WTC11 (cell line): Measurements from ENCODE around the gene NACC2. TPM values are rescaled to one million over a fixed set of nuclear protein-coding genes. Genes with fewer than 3 reads are reported as not detected.
A peak's percentile ranks its signal among the peaks of the same experiment; 100 is the strongest.

Source experiments
- ATAC-seq: fragments of 200-7000 bp; cut with Tn5 transposase; 2 replicates; pipeline ENCODE4 v1.10.0; 2021; ENCODE audit warnings: mild to moderate bottlenecking, moderate library complexity
- CTCF ChIA-PET: fragments of 300-600 bp; sonication (Branson Sonifier 250); formaldehyde crosslinking; loops from one replicate; lab custom pipeline; 2021; ENCODE audit warnings: antibody characterized with exemption; lab: Charles Lee
- POLR2A ChIA-PET: fragments of 350-600 bp; sonication (Branson Sonifier 250); formaldehyde crosslinking; loops from one replicate; lab custom pipeline; 2021; ENCODE audit warnings: antibody characterized with exemption; lab: Charles Lee
- DNase-seq: peaks from one replicate; pipeline ENCODE4 v3.0.0; 2021; ENCODE audit warnings: low spot score
- H3K27ac Mint-ChIP-seq: 2 replicates; pipeline ENCODE4 v1.8.0; 2021; ENCODE audit warnings: mixed read lengths
- H3K27me3 Mint-ChIP-seq: 2 replicates; pipeline ENCODE4 v1.8.0; 2021; ENCODE audit warnings: low read depth, mild to moderate bottlenecking, moderate library complexity, mixed read lengths
- H3K36me3 Mint-ChIP-seq: 2 replicates; pipeline ENCODE4 v1.8.0; 2021; ENCODE audit warnings: mixed read lengths
- H3K4me1 Mint-ChIP-seq: 2 replicates; pipeline ENCODE4 v1.8.0; 2022; ENCODE audit warnings: mixed read lengths
- H3K4me3 Mint-ChIP-seq: 2 replicates; pipeline ENCODE4 v1.8.0; 2021; ENCODE audit warnings: mild to moderate bottlenecking, moderate library complexity, mixed read lengths
- H3K9me3 Mint-ChIP-seq: 2 replicates; pipeline ENCODE4 v1.8.0; 2021; ENCODE audit warnings: mixed read lengths
- ARID4B ChIP-seq: sonication (generic); formaldehyde crosslinking; IDR thresholded peaks from 2 replicates; pipeline ENCODE4 v1.8.0; 2023; ENCODE audit warnings: missing genetic modification reagents, mild to moderate bottlenecking, borderline replicate concordance
- ATF1 ChIP-seq: sonication (generic); formaldehyde crosslinking; IDR thresholded peaks from 2 replicates; pipeline ENCODE4 v1.8.1; 2023; ENCODE audit warnings: mild to moderate bottlenecking, moderate library complexity, missing genetic modification reagents
- CREM ChIP-seq: sonication (generic); formaldehyde crosslinking; IDR thresholded peaks from 2 replicates; pipeline ENCODE4 v1.8.1; 2022; ENCODE audit warnings: mild to moderate bottlenecking, missing genetic modification reagents, moderate library complexity
- CTCF ChIP-seq: fragments of 200-600 bp; IDR thresholded peaks from 2 replicates; pipeline ENCODE4 v1.8.0; 2022; ENCODE audit warnings: antibody characterized with exemption
- GTF2I ChIP-seq: fragments of 250-450 bp; sonication (Bioruptor Pico); conservative IDR thresholded peaks from 2 replicates; pipeline ENCODE4 v1.4.0; 2021; ENCODE audit warnings: mild to moderate bottlenecking
- NR2C2 ChIP-seq: sonication (generic); formaldehyde crosslinking; IDR thresholded peaks from 2 replicates; pipeline ENCODE4 v1.8.0; 2022; ENCODE audit warnings: mild to moderate bottlenecking, missing genetic modification reagents
- NR3C1 ChIP-seq: sonication (generic); formaldehyde crosslinking; conservative IDR thresholded peaks from 2 replicates; pipeline ENCODE4 v1.8.1; 2023; ENCODE audit warnings: low read depth, mild to moderate bottlenecking, missing genetic modification reagents
- ZNF317 ChIP-seq: sonication (generic); formaldehyde crosslinking; IDR thresholded peaks from 2 replicates; pipeline ENCODE4 v1.8.1; 2023; ENCODE audit warnings: low read depth, mild to moderate bottlenecking, moderate library complexity, missing genetic modification reagents, borderline replicate concordance
- ZNF396 ChIP-seq: fragments of 250-450 bp; sonication (Bioruptor Pico); IDR thresholded peaks from 2 replicates; pipeline ENCODE4 v1.8.0; 2021; ENCODE audit warnings: mild to moderate bottlenecking, moderate library complexity, borderline replicate concordance
- ZNF671 ChIP-seq: fragments of 250-450 bp; sonication (Bioruptor Pico); IDR thresholded peaks from 2 replicates; pipeline ENCODE4 v1.8.0; 2021; ENCODE audit warnings: mild to moderate bottlenecking
- total RNA-seq: library from RNA; stranded (reverse); gene quantifications from 3 replicates; pipeline ENCODE4 v1.2.3, GENCODE V29; 2021
- TF ChIP-seq, protein P1 (sequence below): sonication (generic); formaldehyde crosslinking; IDR thresholded peaks from 2 replicates; pipeline ENCODE4 v1.8.0; 2023; ENCODE audit warnings: mild to moderate bottlenecking, missing genetic modification reagents
- TF ChIP-seq, protein P2 (sequence below): sonication (generic); formaldehyde crosslinking; IDR thresholded peaks from 2 replicates; pipeline ENCODE4 v1.8.1; 2022; ENCODE audit warnings: low read depth, mild to moderate bottlenecking, moderate library complexity, missing genetic modification reagents, borderline replicate concordance
- TF ChIP-seq, protein P3 (sequence below): sonication (generic); formaldehyde crosslinking; IDR thresholded peaks from 2 replicates; pipeline ENCODE4 v1.8.0; 2022; ENCODE audit warnings: mild to moderate bottlenecking, missing genetic modification reagents
- TF ChIP-seq, protein P4 (sequence below): sonication (generic); formaldehyde crosslinking; conservative IDR thresholded peaks from 2 replicates; pipeline ENCODE4 v1.8.1; 2022; ENCODE audit warnings: mild to moderate bottlenecking, missing genetic modification reagents
- TF ChIP-seq, protein P5 (sequence below): fragments of 250-450 bp; sonication (Bioruptor Pico); IDR thresholded peaks from 2 replicates; pipeline ENCODE4 v1.8.0; 2021; ENCODE audit warnings: mild to moderate bottlenecking
- TF ChIP-seq, protein P6 (sequence below): fragments of 250-450 bp; sonication (Bioruptor Pico); IDR thresholded peaks from 2 replicates; pipeline ENCODE4 v1.9.0; 2021; ENCODE audit warnings: moderate library complexity, mild to moderate bottlenecking, inconsistent platforms, borderline replicate concordance

NACC2 gene
- total RNA-seq, 1 experiment from 2014 or later, result 17.1 TPM

DNA sequence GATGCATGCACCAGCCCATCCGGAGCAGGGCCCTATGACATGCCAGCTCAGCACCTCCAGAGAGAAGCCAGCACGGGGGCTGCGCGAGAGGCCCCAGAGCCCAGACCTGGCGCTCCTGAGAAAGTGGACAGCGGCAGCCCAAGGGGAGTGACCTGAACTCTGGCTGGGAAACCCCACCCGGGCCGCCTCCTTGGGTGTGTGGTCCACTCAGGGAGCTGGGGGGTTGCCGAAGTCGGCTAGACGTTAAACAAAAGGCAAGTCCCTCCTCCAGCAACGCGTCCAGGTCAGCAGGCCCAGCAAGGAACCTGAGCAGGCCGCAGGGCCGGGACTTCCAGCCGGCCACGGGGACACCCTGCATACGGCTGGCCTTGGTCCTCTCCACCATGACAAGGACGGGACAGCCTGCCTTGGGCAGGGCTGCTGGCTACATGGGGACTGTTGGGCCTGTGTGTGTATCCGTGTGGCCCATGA is 35.7 kb downstream of the NACC2 start:
- ChIA-PET CTCF (interaction anchor here (1.3 kb wide), 2 partner anchors 8 to 63 kb away, joined by 3 read pairs; no protein-coding TSS in a partner anchor), POLR2A (no interaction called here)
- H3K4me1 Mint-ChIP-seq, result peaks cover 29% of the 10 kb centered on the region
- H3K36me3 Mint-ChIP-seq, result no peaks in the 10 kb centered on the region
- peak; percentile 12 for DNase-seq
- H3K27ac Mint-ChIP-seq, result no peak overlapping the region
- TF ChIP-seq ATF1 (CRISPR knock-in tag), result no peak
- H3K27me3 Mint-ChIP-seq, result no peaks in the 10 kb centered on the region
- no peak for ATAC-seq
- H3K4me3 Mint-ChIP-seq, result no peak overlapping the region
- H3K9me3 Mint-ChIP-seq, result no peaks in the 10 kb centered on the region

GRCh38 chr9:136058801-136059302 is 36.2 kb downstream of the NACC2 start:
- no peak for TF ChIP-seq ARID4B (CRISPR knock-in tag)
- TF ChIP-seq, protein P1, sequence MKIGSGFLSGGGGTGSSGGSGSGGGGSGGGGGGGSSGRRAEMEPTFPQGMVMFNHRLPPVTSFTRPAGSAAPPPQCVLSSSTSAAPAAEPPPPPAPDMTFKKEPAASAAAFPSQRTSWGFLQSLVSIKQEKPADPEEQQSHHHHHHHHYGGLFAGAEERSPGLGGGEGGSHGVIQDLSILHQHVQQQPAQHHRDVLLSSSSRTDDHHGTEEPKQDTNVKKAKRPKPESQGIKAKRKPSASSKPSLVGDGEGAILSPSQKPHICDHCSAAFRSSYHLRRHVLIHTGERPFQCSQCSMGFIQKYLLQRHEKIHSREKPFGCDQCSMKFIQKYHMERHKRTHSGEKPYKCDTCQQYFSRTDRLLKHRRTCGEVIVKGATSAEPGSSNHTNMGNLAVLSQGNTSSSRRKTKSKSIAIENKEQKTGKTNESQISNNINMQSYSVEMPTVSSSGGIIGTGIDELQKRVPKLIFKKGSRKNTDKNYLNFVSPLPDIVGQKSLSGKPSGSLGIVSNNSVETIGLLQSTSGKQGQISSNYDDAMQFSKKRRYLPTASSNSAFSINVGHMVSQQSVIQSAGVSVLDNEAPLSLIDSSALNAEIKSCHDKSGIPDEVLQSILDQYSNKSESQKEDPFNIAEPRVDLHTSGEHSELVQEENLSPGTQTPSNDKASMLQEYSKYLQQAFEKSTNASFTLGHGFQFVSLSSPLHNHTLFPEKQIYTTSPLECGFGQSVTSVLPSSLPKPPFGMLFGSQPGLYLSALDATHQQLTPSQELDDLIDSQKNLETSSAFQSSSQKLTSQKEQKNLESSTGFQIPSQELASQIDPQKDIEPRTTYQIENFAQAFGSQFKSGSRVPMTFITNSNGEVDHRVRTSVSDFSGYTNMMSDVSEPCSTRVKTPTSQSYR, result no peak
- no peak for TF ChIP-seq NR3C1 (CRISPR knock-in tag)
- TF ChIP-seq, protein P2, sequence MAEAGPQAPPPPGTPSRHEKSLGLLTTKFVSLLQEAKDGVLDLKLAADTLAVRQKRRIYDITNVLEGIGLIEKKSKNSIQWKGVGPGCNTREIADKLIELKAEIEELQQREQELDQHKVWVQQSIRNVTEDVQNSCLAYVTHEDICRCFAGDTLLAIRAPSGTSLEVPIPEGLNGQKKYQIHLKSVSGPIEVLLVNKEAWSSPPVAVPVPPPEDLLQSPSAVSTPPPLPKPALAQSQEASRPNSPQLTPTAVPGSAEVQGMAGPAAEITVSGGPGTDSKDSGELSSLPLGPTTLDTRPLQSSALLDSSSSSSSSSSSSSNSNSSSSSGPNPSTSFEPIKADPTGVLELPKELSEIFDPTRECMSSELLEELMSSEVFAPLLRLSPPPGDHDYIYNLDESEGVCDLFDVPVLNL (CRISPR knock-in tag), result no peak
- no peak for TF ChIP-seq NR2C2 (CRISPR knock-in tag)
- TF ChIP-seq CTCF, result no peak
- TF ChIP-seq ZNF317, result no peak
- TF ChIP-seq GTF2I (CRISPR knock-in tag), result no peak
- TF ChIP-seq ZNF396 (CRISPR knock-in tag), result no peak
- TF ChIP-seq, protein P3, sequence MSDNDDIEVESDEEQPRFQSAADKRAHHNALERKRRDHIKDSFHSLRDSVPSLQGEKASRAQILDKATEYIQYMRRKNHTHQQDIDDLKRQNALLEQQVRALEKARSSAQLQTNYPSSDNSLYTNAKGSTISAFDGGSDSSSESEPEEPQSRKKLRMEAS (CRISPR knock-in tag), result no peak
- TF ChIP-seq, protein P4, sequence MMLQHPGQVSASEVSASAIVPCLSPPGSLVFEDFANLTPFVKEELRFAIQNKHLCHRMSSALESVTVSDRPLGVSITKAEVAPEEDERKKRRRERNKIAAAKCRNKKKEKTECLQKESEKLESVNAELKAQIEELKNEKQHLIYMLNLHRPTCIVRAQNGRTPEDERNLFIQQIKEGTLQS (CRISPR knock-in tag), result no peak
- TF ChIP-seq CREM (CRISPR knock-in tag), result no peak
- no peak for TF ChIP-seq ZNF671 (CRISPR knock-in tag)
- TF ChIP-seq, protein P5, sequence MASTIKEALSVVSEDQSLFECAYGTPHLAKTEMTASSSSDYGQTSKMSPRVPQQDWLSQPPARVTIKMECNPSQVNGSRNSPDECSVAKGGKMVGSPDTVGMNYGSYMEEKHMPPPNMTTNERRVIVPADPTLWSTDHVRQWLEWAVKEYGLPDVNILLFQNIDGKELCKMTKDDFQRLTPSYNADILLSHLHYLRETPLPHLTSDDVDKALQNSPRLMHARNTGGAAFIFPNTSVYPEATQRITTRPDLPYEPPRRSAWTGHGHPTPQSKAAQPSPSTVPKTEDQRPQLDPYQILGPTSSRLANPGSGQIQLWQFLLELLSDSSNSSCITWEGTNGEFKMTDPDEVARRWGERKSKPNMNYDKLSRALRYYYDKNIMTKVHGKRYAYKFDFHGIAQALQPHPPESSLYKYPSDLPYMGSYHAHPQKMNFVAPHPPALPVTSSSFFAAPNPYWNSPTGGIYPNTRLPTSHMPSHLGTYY (CRISPR knock-in tag), result no peak
- TF ChIP-seq, protein P6, sequence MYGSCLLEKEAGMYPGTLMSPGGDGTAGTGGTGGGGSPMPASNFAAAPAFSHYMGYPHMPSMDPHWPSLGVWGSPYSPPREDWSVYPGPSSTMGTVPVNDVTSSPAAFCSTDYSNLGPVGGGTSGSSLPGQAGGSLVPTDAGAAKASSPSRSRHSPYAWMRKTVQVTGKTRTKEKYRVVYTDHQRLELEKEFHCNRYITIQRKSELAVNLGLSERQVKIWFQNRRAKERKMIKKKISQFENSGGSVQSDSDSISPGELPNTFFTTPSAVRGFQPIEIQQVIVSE (CRISPR knock-in tag), result no peak
- Mint-ChIP-seq H3K9me3 (no peaks in the 10 kb centered on the region), H3K36me3 (no peaks in the 10 kb centered on the region), H3K4me1 (peaks cover 29% of the 10 kb centered on the region), H3K27ac (no peak overlapping the region), H3K27me3 (no peaks in the 10 kb centered on the region), H3K4me3 (no peak overlapping the region)
- ChIA-PET POLR2A (no interaction called here), CTCF (interaction anchor here (1.3 kb wide), 1 partner anchor 63 kb away, joined by 3 read pairs; no protein-coding TSS in a partner anchor)
- DNase-seq (peak; percentile 13), ATAC-seq (no peak)
